Measurements from ENCODE around the gene GTPBP6. TPM values are rescaled to one million over a fixed set of nuclear protein-coding genes. Genes with fewer than 3 reads are reported as not detected.

GTPBP6 gene
- total and polyA plus RNA-seq, 2 donors (not counting 3 experiments of a cell fraction or from before 2014, with no cell fraction given) = 39.1 to 63.5 TPM

DNA sequence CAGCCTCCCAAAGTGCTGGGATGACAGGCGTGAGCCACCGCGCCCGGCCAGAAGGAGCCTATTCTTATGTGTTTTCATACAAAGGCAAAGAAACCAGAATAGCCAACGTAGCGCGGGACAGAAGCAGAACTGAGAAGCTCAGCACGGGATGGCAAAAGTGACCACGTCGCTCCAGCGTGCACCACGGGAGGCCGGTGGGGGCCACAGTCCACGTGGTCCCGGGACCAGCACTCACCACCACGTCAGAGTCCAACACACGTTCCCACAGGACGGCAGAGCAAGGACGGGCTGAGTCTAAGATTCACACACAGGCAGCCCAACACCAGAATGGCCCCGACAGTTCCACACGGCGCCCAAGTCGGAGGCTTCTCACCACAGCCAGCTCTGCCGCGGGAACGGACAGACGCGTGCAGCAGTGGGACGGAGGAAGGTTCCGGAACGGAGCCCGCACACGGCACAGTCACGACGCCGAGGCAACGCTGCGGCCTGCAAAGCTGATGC lies 18.8 kb upstream of the GTPBP6 start:
- dilution Hi-C loops (cut with MboI; ENCODE audit: extremely low pct_ligation_motif_present, low sequenced_read_pairs) = no loop called here
- Histone ChIP-seq H3K4me1 (ENCODE audit: control insufficient read depth, extremely low read depth, insufficient read depth, low read length) (no peaks in the 10 kb centered on the region), H3K9me1 (replicated peaks; ENCODE audit: control insufficient read depth, extremely low read depth, insufficient read depth, low read length) (no peaks in the 10 kb centered on the region), H3K4me2 (ENCODE audit: insufficient read depth, low read length) (no peak overlapping the region), H4K20me1 (replicated peaks; ENCODE audit: control insufficient read depth, extremely low read depth, insufficient read depth, low read length) (no peaks in the 10 kb centered on the region), H3K9ac (replicated peaks; ENCODE audit: extremely low read depth, insufficient read depth, low read length) (no peak overlapping the region), H3K79me2 (ENCODE audit: control insufficient read depth, insufficient read depth, low read length) (no peaks in the 10 kb centered on the region), H3K27ac (ENCODE audit: insufficient read depth, low read depth, low read length) (no peak overlapping the region), H2AFZ (ENCODE audit: low read depth, low read length) (no peak overlapping the region), H3K9me3 (replicated peaks; ENCODE audit: control insufficient read depth, insufficient read depth, low read length) (no peaks in the 10 kb centered on the region), H3K4me3 (replicated peaks in 1 of 3; ENCODE audit: insufficient read depth in 1 of 3, low read depth in 1 of 3, low read length in 3 of 3) (no peak overlapping the region), H3K36me3 (ENCODE audit: control insufficient read depth in 2 of 2, extremely low read depth in 1 of 2, insufficient read depth in 2 of 2, low read length in 2 of 2) (peaks cover 0 to 3% of the 10 kb centered on the region in 2 experiments), H3K27me3 (ENCODE audit: control insufficient read depth in 2 of 2, insufficient read depth in 2 of 2, low read length in 2 of 2) (no peaks in the 10 kb centered on the region)
- intact Hi-C loops (cut with micrococcal nuclease) = no loop called here
- TF ChIP-seq POLR2AphosphoS5 (IDR thresholded peaks at IDR 0.05; ENCODE audit: insufficient read depth, low read depth, low read length) (no peak), MYC (IDR thresholded peaks at IDR 0.05; ENCODE audit: low read depth, low read length) (no peak), EZH2 (IDR thresholded peaks at IDR 0.05; ENCODE audit: borderline replicate concordance, low read depth, low read length, severe bottlenecking) (no peak), FOS (IDR thresholded peaks at IDR 0.05; ENCODE audit: borderline replicate concordance, insufficient read depth, low read length) (no peak), GATA2 (IDR thresholded peaks at IDR 0.05; ENCODE audit: insufficient read depth, insufficient read length, low read depth, low read length) (no peak), JUN (IDR thresholded peaks at IDR 0.05; ENCODE audit: borderline replicate concordance, insufficient read depth, insufficient read length, low read depth) (no peak), POLR2A (IDR thresholded peaks at IDR 0.05; ENCODE audit: low read depth, low read length) (no peak)
- TF ChIP-seq, protein P1, sequence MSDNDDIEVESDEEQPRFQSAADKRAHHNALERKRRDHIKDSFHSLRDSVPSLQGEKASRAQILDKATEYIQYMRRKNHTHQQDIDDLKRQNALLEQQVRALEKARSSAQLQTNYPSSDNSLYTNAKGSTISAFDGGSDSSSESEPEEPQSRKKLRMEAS (IDR thresholded peaks at IDR 0.05; ENCODE audit: insufficient read depth, insufficient read length) = no peak
- TF ChIP-seq, protein P2, sequence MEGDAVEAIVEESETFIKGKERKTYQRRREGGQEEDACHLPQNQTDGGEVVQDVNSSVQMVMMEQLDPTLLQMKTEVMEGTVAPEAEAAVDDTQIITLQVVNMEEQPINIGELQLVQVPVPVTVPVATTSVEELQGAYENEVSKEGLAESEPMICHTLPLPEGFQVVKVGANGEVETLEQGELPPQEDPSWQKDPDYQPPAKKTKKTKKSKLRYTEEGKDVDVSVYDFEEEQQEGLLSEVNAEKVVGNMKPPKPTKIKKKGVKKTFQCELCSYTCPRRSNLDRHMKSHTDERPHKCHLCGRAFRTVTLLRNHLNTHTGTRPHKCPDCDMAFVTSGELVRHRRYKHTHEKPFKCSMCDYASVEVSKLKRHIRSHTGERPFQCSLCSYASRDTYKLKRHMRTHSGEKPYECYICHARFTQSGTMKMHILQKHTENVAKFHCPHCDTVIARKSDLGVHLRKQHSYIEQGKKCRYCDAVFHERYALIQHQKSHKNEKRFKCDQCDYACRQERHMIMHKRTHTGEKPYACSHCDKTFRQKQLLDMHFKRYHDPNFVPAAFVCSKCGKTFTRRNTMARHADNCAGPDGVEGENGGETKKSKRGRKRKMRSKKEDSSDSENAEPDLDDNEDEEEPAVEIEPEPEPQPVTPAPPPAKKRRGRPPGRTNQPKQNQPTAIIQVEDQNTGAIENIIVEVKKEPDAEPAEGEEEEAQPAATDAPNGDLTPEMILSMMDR (IDR thresholded peaks at IDR 0.05; ENCODE audit: extremely low read depth in 1 of 2, insufficient read depth in 1 of 2, low read depth in 1 of 2, low read length in 2 of 2) = no peak
- no peak for FAIRE-seq
- no peak for DNase-seq (ENCODE audit: low read depth, low spot score)
- ChIA-PET CTCF (no interaction called here), POLR2A (no interaction called here)
- BruUV-seq (replicated peaks) = no TSS peak
